Caco-2 (cell line): ENCODE data around the gene YIF1A. TPM values are rescaled to one million over a fixed set of nuclear protein-coding genes. Genes with fewer than 3 reads are reported as not detected.
"Not testable (repeated sequence)": the region's sequence is repeated elsewhere in the genome, so short reads cannot be mapped to it uniquely, and the experiment has no call there.

Experiments
- BruUV-seq: library from RNA; stranded (reverse); fragments of 400-500 nt; replicated peaks from 2 replicates; lab custom pipeline; 2021; lab: Mats Ljungman, UMichigan
- CTCF ChIA-PET: fragments of 300-600 bp; sonication (Branson Sonifier 250); formaldehyde crosslinking; loops from one replicate; lab custom pipeline; 2022; ENCODE audit warnings: antibody characterized with exemption; lab: Charles Lee
- POLR2A ChIA-PET: fragments of 300-600 bp; sonication (Branson Sonifier 250); formaldehyde crosslinking; loops from one replicate; lab custom pipeline; 2022; ENCODE audit warnings: antibody characterized with exemption; lab: Charles Lee
- DNase-seq, 2 experiments: peaks; one replicate each; pipeline versions ENCODE4 v3.0.0 to v3.0.0-alpha.2; 2020 to 2022
- H3K27me3 ChIP-seq: replicated peaks from 2 replicates; pipeline ENCODE4 v1.6.0; 2011; ENCODE audit warnings: low read length; ENCODE audit not compliant: control insufficient read depth, insufficient read depth
- H3K36me3 ChIP-seq: 2 replicates; pipeline ENCODE4 v1.5.1; 2011; ENCODE audit warnings: low read length; ENCODE audit not compliant: control insufficient read depth, insufficient read depth
- H3K4me1 ChIP-seq: fragments of 250-450 bp; sonication (Bioruptor Pico); 2 replicates; pipeline ENCODE4 v1.5.1; 2020; ENCODE audit warnings: mild to moderate bottlenecking
- H3K4me3 ChIP-seq: 2 replicates; pipeline ENCODE4 v1.5.1; 2011; ENCODE audit warnings: low read depth, mild to moderate bottlenecking, control low read depth, low read length
- H3K9me3 ChIP-seq: fragments of 250-450 bp; sonication (Bioruptor Pico); 2 replicates; pipeline ENCODE4 v1.5.1; 2020; ENCODE audit warnings: mild to moderate bottlenecking, moderate library complexity
- H3K27ac Mint-ChIP-seq: one replicate; pipeline ENCODE4 v1.8.0; 2022; ENCODE audit warnings: mixed read lengths; ENCODE audit not compliant: unreplicated experiment
- H3K27me3 Mint-ChIP-seq: one replicate; pipeline ENCODE4 v1.8.0; 2022; ENCODE audit warnings: mixed read lengths; ENCODE audit not compliant: insufficient read depth, unreplicated experiment
- H3K36me3 Mint-ChIP-seq: one replicate; pipeline ENCODE4 v1.8.0; 2022; ENCODE audit warnings: mild to moderate bottlenecking, mixed read lengths; ENCODE audit not compliant: insufficient read depth, unreplicated experiment
- H3K4me1 Mint-ChIP-seq: one replicate; pipeline ENCODE4 v1.8.0; 2022; ENCODE audit warnings: low read depth, mixed read lengths; ENCODE audit not compliant: unreplicated experiment
- H3K4me3 Mint-ChIP-seq: one replicate; pipeline ENCODE4 v1.8.0; 2022; ENCODE audit warnings: mild to moderate bottlenecking, moderate library complexity, mixed read lengths; ENCODE audit not compliant: unreplicated experiment
- H3K9me3 Mint-ChIP-seq: one replicate; pipeline ENCODE4 v1.8.0; 2022; ENCODE audit warnings: mixed read lengths; ENCODE audit not compliant: unreplicated experiment
- CTCF ChIP-seq, 2 experiments: fragments of 200-600 bp in 1 of 2; IDR thresholded peaks; 1 replicate in 1 of 2; 2 replicates in 1 of 2; pipeline versions ENCODE4 v1.5.1 to v1.8.0; 2011 to 2022; ENCODE audit warnings: antibody characterized with exemption in 1 of 2, control low read depth in 1 of 2, inconsistent platforms in 1 of 2, low read depth in 1 of 2, low read length in 1 of 2, mild to moderate bottlenecking in 1 of 2, moderate library complexity in 1 of 2; ENCODE audit not compliant: insufficient read depth in 1 of 2, severe bottlenecking in 1 of 2, unreplicated experiment in 1 of 2
- intact Hi-C: fragments of 100-400 bp; cut with micrococcal nuclease; formaldehyde crosslinking; loops from one replicate; pipeline ENCODE4 v1.10.0; 2022; ENCODE audit not compliant: unreplicated experiment
- total RNA-seq: library from RNA; stranded (reverse); gene quantifications from 2 replicates; pipeline ENCODE4 v1.2.3, GENCODE V29; 2022

Gene YIF1A
- total RNA-seq, 1 experiment from 2014 or later, result 159 TPM

- intact Hi-C loops, result no loop called here
- H3K4me3 ChIP-seq, result no peak overlapping the region
- no peaks in the 10 kb centered on the region for H3K36me3 ChIP-seq
- BruUV-seq, result no TSS peak
- Mint-ChIP-seq H3K27ac (no peak overlapping the region), H3K36me3 (no peaks in the 10 kb centered on the region), H3K4me3 (no peak overlapping the region), H3K27me3 (no peaks in the 10 kb centered on the region), H3K9me3 (peaks cover 15% of the 10 kb centered on the region), H3K4me1 (peaks cover 25% of the 10 kb centered on the region)
- H3K9me3 ChIP-seq, result peaks cover 12% of the 10 kb centered on the region; the same call in 1 of the 2 replicates
- DNase-seq, result no peak
- CTCF ChIA-PET, result interaction anchor here (1.9 kb wide), 1 partner anchor 9 kb away, joined by 15 read pairs; no protein-coding TSS in a partner anchor
- POLR2A ChIA-PET, result interaction anchor here (0.5 kb wide), 1 partner anchor 145 kb away, joined by 6 read pairs; no protein-coding TSS in a partner anchor
- H3K4me1 ChIP-seq, result peaks cover 44% of the 10 kb centered on the region
- TF ChIP-seq CTCF (IDR thresholded peaks at IDR 0.05; ENCODE audit: insufficient read depth in 1 of 2, low read depth in 1 of 2, low read length in 1 of 2, severe bottlenecking in 1 of 2, unreplicated experiment in 1 of 2), result no peak
- H3K27me3 ChIP-seq, result no peaks in the 10 kb centered on the region
These were observed 32.7 kb upstream of the YIF1A start for GRCh38 chr11:66321606-66322005.

GRCh38 chr11:66320748-66321147 is 31.8 kb upstream of the YIF1A start:
- H3K4me1 ChIP-seq, result peaks cover 38% of the 10 kb centered on the region
- H3K27ac Mint-ChIP-seq, intact Hi-C loops, H3K36me3 Mint-ChIP-seq, CTCF ChIA-PET, H3K27me3 Mint-ChIP-seq, POLR2A ChIA-PET, H3K27me3 ChIP-seq, BruUV-seq, H3K4me3 Mint-ChIP-seq, H3K36me3 ChIP-seq, DNase-seq, H3K4me3 ChIP-seq: not testable (repeated sequence)
- H3K9me3 Mint-ChIP-seq, result peaks cover 15% of the 10 kb centered on the region
- H3K4me1 Mint-ChIP-seq, result peaks cover 25% of the 10 kb centered on the region
- H3K9me3 ChIP-seq, result peaks cover 12% of the 10 kb centered on the region; the same call in 1 of the 2 replicates

- H3K36me3 ChIP-seq, H3K4me3 Mint-ChIP-seq, DNase-seq, intact Hi-C loops, H3K27me3 Mint-ChIP-seq, BruUV-seq, H3K4me3 ChIP-seq, POLR2A ChIA-PET, H3K27me3 ChIP-seq, H3K27ac Mint-ChIP-seq, H3K36me3 Mint-ChIP-seq: not testable (repeated sequence)
- peaks cover 34% of the 10 kb centered on the region for H3K4me1 ChIP-seq
- H3K9me3 ChIP-seq, result peaks cover 12% of the 10 kb centered on the region; the same call in 1 of the 2 replicates
- CTCF ChIA-PET, result interaction anchor here (0.9 kb wide), 1 partner anchor 31 kb away, joined by 3 read pairs; the partner anchor contains the start of gene YIF1A
- H3K4me1 Mint-ChIP-seq, result peaks cover 25% of the 10 kb centered on the region
- peaks cover 15% of the 10 kb centered on the region for H3K9me3 Mint-ChIP-seq
These were observed 31.3 kb upstream of the YIF1A start for GRCh38 chr11:66320289-66320688.

- BruUV-seq, result no TSS peak
- intact Hi-C loops, result no loop called here
- peaks cover 15% of the 10 kb centered on the region for H3K9me3 Mint-ChIP-seq
- Histone ChIP-seq H3K4me3 (no peak overlapping the region), H3K36me3 (no peaks in the 10 kb centered on the region), H3K4me1 (peaks cover 30% of the 10 kb centered on the region), H3K27me3 (no peaks in the 10 kb centered on the region), H3K9me3 (peaks cover 12% of the 10 kb centered on the region; the same call in 1 of the 2 replicates)
- POLR2A ChIA-PET, result no interaction called here
- TF ChIP-seq CTCF (IDR thresholded peaks at IDR 0.05; ENCODE audit: insufficient read depth in 1 of 2, low read depth in 1 of 2, low read length in 1 of 2, severe bottlenecking in 1 of 2, unreplicated experiment in 1 of 2), result no peak
- H3K4me3 Mint-ChIP-seq, result no peak overlapping the region
- CTCF ChIA-PET, result interaction anchor here (0.9 to 1.8 kb wide), 4 partner anchors 10 to 29 kb away, joined by 3 to 7 read pairs (median 4); partner anchors contain the start of genes RIN1 and YIF1A
- no peak for DNase-seq
- H3K27me3 Mint-ChIP-seq, result no peaks in the 10 kb centered on the region
- H3K27ac Mint-ChIP-seq, result peak overlapping the region; percentile 70
- H3K4me1 Mint-ChIP-seq, result peaks cover 25% of the 10 kb centered on the region
- peaks cover 5% of the 10 kb centered on the region for H3K36me3 Mint-ChIP-seq
These were observed 29.6 kb upstream of the YIF1A start for GRCh38 chr11:66318600-66318970.
